Keratinocyte (primary cell): ENCODE results near the gene EXOC4. TPM values are rescaled to one million over a fixed set of nuclear protein-coding genes. Genes with fewer than 3 reads are reported as not detected.
"Not testable (repeated sequence)": the region's sequence is repeated elsewhere in the genome, so short reads cannot be mapped to it uniquely, and the experiment has no call there.

Source experiments
- DNase-seq: peaks from one replicate; pipeline ENCODE4 v3.0.0-alpha.2; 2011; ENCODE audit warnings: low read depth, missing footprints, low spot score
- FAIRE-seq: peaks from 2 replicates; lab custom pipeline; 2011; peaks lifted over from hg19 to GRCh38; lab: Jason Lieb, UNC
- H2AFZ ChIP-seq: 2 replicates; pipeline ENCODE4 v1.6.0; 2012; ENCODE audit warnings: low read length, control low read depth, inconsistent platforms; ENCODE audit not compliant: control insufficient read depth
- H3K27ac ChIP-seq: 2 replicates; pipeline ENCODE4 v1.5.1; 2011; ENCODE audit warnings: low read length; ENCODE audit not compliant: control insufficient read depth, insufficient read depth
- H3K27me3 ChIP-seq: 3 replicates; pipeline ENCODE4 v1.6.0; 2011; ENCODE audit warnings: low read length; ENCODE audit not compliant: control insufficient read depth, insufficient read depth; ENCODE audit errors: extremely low read depth
- H3K36me3 ChIP-seq, 2 experiments: 2 replicates in 1 of 2; 3 replicates in 1 of 2; pipeline ENCODE4 v1.5.1; 2011; ENCODE audit warnings: low read length in 2 of 2, mild to moderate bottlenecking in 1 of 2; ENCODE audit not compliant: control insufficient read depth in 2 of 2, insufficient read depth in 2 of 2; ENCODE audit errors: extremely low read depth in 1 of 2
- H3K4me1 ChIP-seq: 3 replicates; pipeline ENCODE4 v1.5.1; 2011; ENCODE audit warnings: low read length; ENCODE audit not compliant: control insufficient read depth, insufficient read depth; ENCODE audit errors: extremely low read depth
- H3K4me2 ChIP-seq: 3 replicates; pipeline ENCODE4 v1.6.0; 2011; ENCODE audit warnings: low read depth, low read length; ENCODE audit not compliant: control insufficient read depth, insufficient read depth; ENCODE audit errors: extremely low read depth
- H3K4me3 ChIP-seq, 3 experiments: fragments of 200-600 bp in 1 of 3; sonication (generic) in 1 of 3; 2 replicates in 2 of 3; 3 replicates in 1 of 3; pipeline ENCODE4 v1.5.1; 2011 to 2016; ENCODE audit warnings: low read length in 3 of 3, mild to moderate bottlenecking in 3 of 3, control low read depth in 2 of 3, inconsistent platforms in 1 of 3, low read depth in 1 of 3, mixed read lengths in 1 of 3, mixed run types in 1 of 3, moderate library complexity in 1 of 3; ENCODE audit not compliant: control insufficient read depth in 2 of 3, insufficient read depth in 2 of 3; ENCODE audit errors: extremely low read depth in 1 of 3
- H3K79me2 ChIP-seq: 2 replicates; pipeline ENCODE4 v1.6.0; 2012; ENCODE audit warnings: low read length; ENCODE audit not compliant: control insufficient read depth, insufficient read depth
- H3K9ac ChIP-seq: 3 replicates; pipeline ENCODE4 v1.6.0; 2011; ENCODE audit warnings: low read length; ENCODE audit not compliant: control insufficient read depth, insufficient read depth; ENCODE audit errors: extremely low read depth
- H3K9me1 ChIP-seq: 3 replicates; pipeline ENCODE4 v1.6.0; 2011; ENCODE audit warnings: low read length; ENCODE audit not compliant: control insufficient read depth, insufficient read depth; ENCODE audit errors: extremely low read depth
- H3K9me3 ChIP-seq: 2 replicates; pipeline ENCODE4 v1.5.1; 2012; ENCODE audit warnings: low read depth, low read length; ENCODE audit not compliant: control insufficient read depth
- H4K20me1 ChIP-seq: 3 replicates; pipeline ENCODE4 v1.6.0; 2011; ENCODE audit warnings: low read length; ENCODE audit not compliant: control insufficient read depth, insufficient read depth; ENCODE audit errors: extremely low read depth
- CTCF ChIP-seq, 3 experiments: IDR thresholded peaks in 1 of 3; conservative IDR thresholded peaks in 1 of 3; optimal IDR thresholded peaks in 1 of 3; 2 replicates in 2 of 3; 3 replicates in 1 of 3; pipeline versions ENCODE3 to v1.5.1; 2011; ENCODE audit warnings: low read length in 3 of 3, mild to moderate bottlenecking in 3 of 3, moderate library complexity in 2 of 3, control low read depth in 1 of 3, inconsistent platforms in 1 of 3; ENCODE audit not compliant: insufficient read depth in 2 of 3; ENCODE audit errors: extremely low read depth in 1 of 3
- EZH2 ChIP-seq: IDR thresholded peaks from one replicate; pipeline ENCODE4 v1.6.1; 2012; ENCODE audit warnings: inconsistent platforms, mild to moderate bottlenecking, low read length, moderate library complexity
- dilution Hi-C: fragments of 300-500 bp; cut with MboI; formaldehyde crosslinking; loops from one replicate; pipeline ENCODE4 v1.7.0; 2020; ENCODE audit warnings: low sequenced_read_pairs; ENCODE audit not compliant: extremely low pct_ligation_motif_present
- polyA plus RNA-seq, 5 experiments: library from polyadenylated mRNA; depleted of rRNA in 3 of 5; stranded (reverse) in 3 of 5; stranded (forward) in 1 of 5; unstranded in 1 of 5; fragments of >200 nt; gene quantifications; 1 replicate in 1 of 5; 2 replicates in 3 of 5; 3 replicates in 1 of 5; pipeline versions ENCODE4 v1.2.1 to v1.2.3, GENCODE V29; 2011 to 2012; ENCODE audit warnings: missing spikeins in 2 of 5, low read depth in 1 of 5, low replicate concordance in 1 of 5

Gene EXOC4
- polyA plus RNA-seq, 1 donor (not counting 4 experiments of a cell fraction or from before 2014, with no cell fraction given), result 52.6 TPM

GRCh38 chr7:133777701-133778100, 524.8 kb downstream of the EXOC4 start:
- Histone ChIP-seq H3K27ac (no peak overlapping the region), H3K9me1 (no peaks in the 10 kb centered on the region), H4K20me1 (no peaks in the 10 kb centered on the region), H3K36me3 (peaks cover 0 to 2% of the 10 kb centered on the region in 2 experiments), H3K9ac (no peak overlapping the region), H3K9me3 (no peaks in the 10 kb centered on the region), H3K4me2 (no peak overlapping the region), H3K27me3 (no peaks in the 10 kb centered on the region), H3K79me2 (no peaks in the 10 kb centered on the region), H3K4me3 (no peak overlapping the region), H3K4me1 (peaks cover under 1% of the 10 kb centered on the region), H2AFZ (no peak overlapping the region)
- no peak for DNase-seq
- no peak for FAIRE-seq
- TF ChIP-seq EZH2 (no peak), CTCF (optimal IDR thresholded peaks at IDR 0.05 in 1 of 3, IDR thresholded peaks at IDR 0.05 in 1 of 3, conservative IDR thresholded peaks at IDR 0.05 in 1 of 3; ENCODE audit: extremely low read depth in 1 of 3, insufficient read depth in 2 of 3, low read length in 3 of 3) (no peak)
- dilution Hi-C loops, result no loop called here

GRCh38 chr7:133778472-133778871, 525.6 kb downstream of the EXOC4 start:
- Histone ChIP-seq H3K79me2 (no peaks in the 10 kb centered on the region), H3K27me3 (no peaks in the 10 kb centered on the region), H3K9me1 (no peaks in the 10 kb centered on the region), H3K27ac (no peak overlapping the region), H4K20me1 (no peaks in the 10 kb centered on the region), H3K9me3 (no peaks in the 10 kb centered on the region), H3K36me3 (peaks cover 0 to 2% of the 10 kb centered on the region in 2 experiments), H2AFZ (no peak overlapping the region), H3K9ac (no peak overlapping the region), H3K4me1 (no peaks in the 10 kb centered on the region), H3K4me2 (no peak overlapping the region), H3K4me3 (no peak overlapping the region)
- dilution Hi-C loops, result no loop called here
- DNase-seq (no peak), FAIRE-seq (no peak)
- no peak for TF ChIP-seq CTCF (optimal IDR thresholded peaks at IDR 0.05 in 1 of 3, IDR thresholded peaks at IDR 0.05 in 1 of 3, conservative IDR thresholded peaks at IDR 0.05 in 1 of 3; ENCODE audit: extremely low read depth in 1 of 3, insufficient read depth in 2 of 3, low read length in 3 of 3)
- TF ChIP-seq EZH2, result no peak

- H3K27ac ChIP-seq, H3K9me3 ChIP-seq, H3K79me2 ChIP-seq, H3K36me3 ChIP-seq, H3K9me1 ChIP-seq, DNase-seq, H3K4me3 ChIP-seq, H2AFZ ChIP-seq, H3K4me2 ChIP-seq, H3K4me1 ChIP-seq, H3K27me3 ChIP-seq, dilution Hi-C loops, H3K9ac ChIP-seq, H4K20me1 ChIP-seq, FAIRE-seq: not testable (repeated sequence)
Observed at GRCh38 chr7:133779538-133779937, 526.7 kb downstream of the EXOC4 start.
